ENCODE data around the gene ACVRL1.

GRCh38 chr12:51924551-51925319 lies 17.4 kb downstream of the ACVRL1 start:
- TF ChIP-seq, protein P1, sequence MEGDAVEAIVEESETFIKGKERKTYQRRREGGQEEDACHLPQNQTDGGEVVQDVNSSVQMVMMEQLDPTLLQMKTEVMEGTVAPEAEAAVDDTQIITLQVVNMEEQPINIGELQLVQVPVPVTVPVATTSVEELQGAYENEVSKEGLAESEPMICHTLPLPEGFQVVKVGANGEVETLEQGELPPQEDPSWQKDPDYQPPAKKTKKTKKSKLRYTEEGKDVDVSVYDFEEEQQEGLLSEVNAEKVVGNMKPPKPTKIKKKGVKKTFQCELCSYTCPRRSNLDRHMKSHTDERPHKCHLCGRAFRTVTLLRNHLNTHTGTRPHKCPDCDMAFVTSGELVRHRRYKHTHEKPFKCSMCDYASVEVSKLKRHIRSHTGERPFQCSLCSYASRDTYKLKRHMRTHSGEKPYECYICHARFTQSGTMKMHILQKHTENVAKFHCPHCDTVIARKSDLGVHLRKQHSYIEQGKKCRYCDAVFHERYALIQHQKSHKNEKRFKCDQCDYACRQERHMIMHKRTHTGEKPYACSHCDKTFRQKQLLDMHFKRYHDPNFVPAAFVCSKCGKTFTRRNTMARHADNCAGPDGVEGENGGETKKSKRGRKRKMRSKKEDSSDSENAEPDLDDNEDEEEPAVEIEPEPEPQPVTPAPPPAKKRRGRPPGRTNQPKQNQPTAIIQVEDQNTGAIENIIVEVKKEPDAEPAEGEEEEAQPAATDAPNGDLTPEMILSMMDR (IDR thresholded peaks at IDR 0.05; ENCODE audit: low read depth, low read length) = no peak
- no peak for TF ChIP-seq POLR2A (IDR thresholded peaks at IDR 0.05; ENCODE audit: extremely low read depth, insufficient read length)
- no peak for TF ChIP-seq MYC (IDR thresholded peaks at IDR 0.05; ENCODE audit: low read depth, low read length)
- no peak for TF ChIP-seq MAX (IDR thresholded peaks at IDR 0.05; ENCODE audit: low read depth, low read length)
